BJ (cell line): Measurements from ENCODE around the gene ACAT2. TPM values are rescaled to one million over a fixed set of nuclear protein-coding genes. Genes with fewer than 3 reads are reported as not detected.
"Not testable (repeated sequence)": the region's sequence is repeated elsewhere in the genome, so short reads cannot be mapped to it uniquely, and the experiment has no call there.

Experiments used
- CTCF ChIA-PET: fragments of 350-600 bp; formaldehyde crosslinking; extraction: SDS; loops from one replicate; lab custom pipeline; 2021; ENCODE audit warnings: antibody characterized with exemption, inconsistent platforms; lab: Yijun Ruan, JAX
- POLR2A ChIA-PET: fragments of 300-600 bp; sonication (Branson Sonifier 250); formaldehyde crosslinking; extraction: SDS; loops from one replicate; lab custom pipeline; 2021; ENCODE audit warnings: antibody characterized with exemption; lab: Charles Lee
- DNase-seq: peaks from one replicate; pipeline ENCODE4 v3.0.0-alpha.2; 2011; ENCODE audit warnings: low read depth
- H3K27me3 ChIP-seq: 2 replicates; pipeline ENCODE4 v1.6.0; 2011; ENCODE audit warnings: low read length; ENCODE audit not compliant: control insufficient read depth, insufficient read depth
- H3K36me3 ChIP-seq: 2 replicates; pipeline ENCODE4 v1.5.1; 2011; ENCODE audit warnings: low read length; ENCODE audit not compliant: control insufficient read depth, insufficient read depth
- H3K4me3 ChIP-seq: 2 replicates; pipeline ENCODE4 v1.5.1; 2011; ENCODE audit warnings: low read depth, mild to moderate bottlenecking, control low read depth, low read length
- polyA plus RNA-seq: library from polyadenylated mRNA; depleted of rRNA; stranded (reverse); fragments of >200 nt; gene quantifications from 2 replicates; pipeline ENCODE4 v1.2.3, GENCODE V29; 2011
- TF ChIP-seq, protein P1 (sequence below): IDR thresholded peaks from 2 replicates; pipeline ENCODE4 v1.5.1; 2011; ENCODE audit warnings: low read depth, mild to moderate bottlenecking, control low read depth, inconsistent platforms, low read length, moderate library complexity; ENCODE audit not compliant: insufficient read depth

The ACAT2 gene
- polyA plus RNA-seq, 1 experiment, result 12.5 TPM

DNA sequence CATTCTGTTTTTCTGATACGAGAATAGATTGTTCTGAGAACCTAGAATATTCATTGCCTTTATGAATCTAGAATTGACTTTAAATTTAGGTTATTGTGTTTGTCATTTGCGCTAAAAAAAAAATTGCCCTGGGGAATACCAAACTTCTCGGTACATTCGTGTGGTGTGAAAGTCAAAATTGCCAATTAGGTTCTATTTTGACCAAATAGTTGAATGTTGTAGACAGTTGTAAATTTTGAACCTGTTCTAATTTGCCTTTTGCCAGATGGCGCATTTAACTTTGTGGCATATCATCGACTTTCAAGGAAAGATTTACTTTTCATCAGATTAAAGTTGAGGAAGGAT lies 31.5 kb upstream of the ACAT2 start:
- CTCF ChIA-PET, result interaction anchor here (0.6 kb wide), 1 partner anchor 344 kb away, joined by 4 read pairs; no protein-coding TSS in a partner anchor
- H3K36me3 ChIP-seq, result no peaks in the 10 kb centered on the region
- no peak for DNase-seq
- no peak overlapping the region; the same call in 1 of the 2 replicates for H3K4me3 ChIP-seq
- POLR2A ChIA-PET, result no interaction called here
- TF ChIP-seq, protein P1, sequence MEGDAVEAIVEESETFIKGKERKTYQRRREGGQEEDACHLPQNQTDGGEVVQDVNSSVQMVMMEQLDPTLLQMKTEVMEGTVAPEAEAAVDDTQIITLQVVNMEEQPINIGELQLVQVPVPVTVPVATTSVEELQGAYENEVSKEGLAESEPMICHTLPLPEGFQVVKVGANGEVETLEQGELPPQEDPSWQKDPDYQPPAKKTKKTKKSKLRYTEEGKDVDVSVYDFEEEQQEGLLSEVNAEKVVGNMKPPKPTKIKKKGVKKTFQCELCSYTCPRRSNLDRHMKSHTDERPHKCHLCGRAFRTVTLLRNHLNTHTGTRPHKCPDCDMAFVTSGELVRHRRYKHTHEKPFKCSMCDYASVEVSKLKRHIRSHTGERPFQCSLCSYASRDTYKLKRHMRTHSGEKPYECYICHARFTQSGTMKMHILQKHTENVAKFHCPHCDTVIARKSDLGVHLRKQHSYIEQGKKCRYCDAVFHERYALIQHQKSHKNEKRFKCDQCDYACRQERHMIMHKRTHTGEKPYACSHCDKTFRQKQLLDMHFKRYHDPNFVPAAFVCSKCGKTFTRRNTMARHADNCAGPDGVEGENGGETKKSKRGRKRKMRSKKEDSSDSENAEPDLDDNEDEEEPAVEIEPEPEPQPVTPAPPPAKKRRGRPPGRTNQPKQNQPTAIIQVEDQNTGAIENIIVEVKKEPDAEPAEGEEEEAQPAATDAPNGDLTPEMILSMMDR, result no peak
- no peaks in the 10 kb centered on the region for H3K27me3 ChIP-seq

DNA sequence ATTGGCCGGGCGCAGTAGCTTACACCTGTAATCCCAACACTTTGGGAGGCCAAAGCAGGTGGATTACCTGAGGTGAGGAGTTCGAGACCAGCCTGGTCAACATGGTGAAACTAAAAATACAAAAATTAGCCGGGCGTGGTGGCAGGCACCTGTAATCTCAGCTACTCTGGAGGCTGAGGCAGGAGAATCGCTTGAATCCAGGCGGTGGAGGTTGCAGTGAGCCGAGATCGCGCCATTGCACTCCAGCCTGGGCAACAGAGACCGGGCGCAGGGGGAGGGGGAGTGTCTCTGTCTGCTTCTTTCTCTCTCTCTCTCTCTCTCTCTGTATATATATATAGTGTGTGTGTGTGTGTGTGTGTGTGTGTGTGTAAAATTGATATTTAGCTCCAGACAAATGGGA lies 29.3 kb upstream of the ACAT2 start:
- H3K36me3 ChIP-seq, POLR2A ChIA-PET, H3K4me3 ChIP-seq, H3K27me3 ChIP-seq, DNase-seq: not testable (repeated sequence)
- CTCF ChIA-PET, result interaction anchor here (1.0 to 1.6 kb wide), 2 partner anchors 12 to 24 kb away, joined by 3 to 6 read pairs; no protein-coding TSS in a partner anchor

DNA sequence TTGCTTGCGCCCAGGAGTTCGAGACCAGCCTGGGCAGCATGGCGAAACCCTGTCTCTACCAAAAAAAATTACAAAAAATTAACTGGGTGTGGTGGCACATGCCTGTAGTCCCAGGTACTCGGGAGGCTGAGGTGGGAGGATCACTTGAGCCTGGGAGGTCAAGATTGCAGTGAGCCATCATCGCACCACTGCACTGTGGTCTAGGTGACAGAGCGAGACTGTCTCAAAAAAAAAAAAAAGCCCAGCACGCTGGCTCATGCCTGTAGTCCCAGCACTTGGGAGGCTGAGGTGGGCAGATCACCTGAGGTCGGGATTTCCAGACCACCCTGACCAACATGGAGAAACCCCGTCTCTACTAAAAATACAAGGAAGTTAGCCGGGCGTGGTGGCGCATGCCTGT lies 28.4 kb upstream of the ACAT2 start:
- CTCF ChIA-PET, H3K27me3 ChIP-seq, POLR2A ChIA-PET, H3K4me3 ChIP-seq, H3K36me3 ChIP-seq, DNase-seq: not testable (repeated sequence)

DNA sequence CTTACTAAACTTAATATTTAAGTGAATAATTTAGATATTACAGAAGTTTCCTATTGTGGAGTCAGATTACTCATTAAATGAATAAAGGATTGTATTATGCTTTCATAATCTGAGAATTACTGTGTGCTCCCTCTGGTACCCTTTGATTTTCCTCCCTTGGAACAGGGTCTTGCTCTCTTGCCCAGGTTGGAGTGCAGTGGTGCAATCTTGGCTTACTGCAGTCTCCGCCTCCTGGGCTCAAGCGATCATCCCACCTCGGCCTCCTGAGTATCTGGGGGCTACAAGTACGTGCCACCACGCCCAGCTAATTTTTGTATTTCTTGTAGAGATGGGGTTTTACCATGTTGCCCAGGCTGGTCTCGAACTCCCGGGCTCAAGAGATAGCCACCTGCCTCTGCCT lies 24.9 kb upstream of the ACAT2 start:
- H3K4me3 ChIP-seq, result no peak overlapping the region
- no peaks in the 10 kb centered on the region; the same call in 1 of the 2 replicates for H3K36me3 ChIP-seq
- H3K27me3 ChIP-seq, result no peaks in the 10 kb centered on the region
- ChIA-PET CTCF (no interaction called here), POLR2A (no interaction called here)
- TF ChIP-seq, protein P1, result no peak
- DNase-seq, result no peak

DNA sequence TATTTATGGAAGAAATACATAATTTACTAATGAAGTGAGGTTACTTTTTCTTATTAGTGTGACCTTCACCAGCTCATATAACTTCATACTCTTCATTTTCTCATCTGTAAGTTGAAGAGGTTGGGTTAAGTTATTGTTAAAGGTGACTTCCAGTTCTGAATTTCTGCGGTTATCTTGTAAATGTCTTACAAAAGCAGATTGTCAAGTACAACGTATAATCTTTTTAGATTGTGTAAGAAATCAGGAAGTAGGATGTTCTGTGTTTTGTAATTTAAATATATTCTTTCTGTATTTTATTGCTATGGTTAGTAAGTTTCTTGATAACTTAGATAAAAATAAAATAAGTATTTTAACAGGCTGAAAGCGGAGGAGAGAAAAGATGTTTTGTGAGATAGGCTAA lies 22.5 kb upstream of the ACAT2 start:
- DNase-seq, result no peak
- ChIA-PET POLR2A (no interaction called here), CTCF (no interaction called here)
- TF ChIP-seq, protein P1, result no peak
- Histone ChIP-seq H3K4me3 (no peak overlapping the region), H3K27me3 (no peaks in the 10 kb centered on the region), H3K36me3 (no peaks in the 10 kb centered on the region; the same call in 1 of the 2 replicates)

DNA sequence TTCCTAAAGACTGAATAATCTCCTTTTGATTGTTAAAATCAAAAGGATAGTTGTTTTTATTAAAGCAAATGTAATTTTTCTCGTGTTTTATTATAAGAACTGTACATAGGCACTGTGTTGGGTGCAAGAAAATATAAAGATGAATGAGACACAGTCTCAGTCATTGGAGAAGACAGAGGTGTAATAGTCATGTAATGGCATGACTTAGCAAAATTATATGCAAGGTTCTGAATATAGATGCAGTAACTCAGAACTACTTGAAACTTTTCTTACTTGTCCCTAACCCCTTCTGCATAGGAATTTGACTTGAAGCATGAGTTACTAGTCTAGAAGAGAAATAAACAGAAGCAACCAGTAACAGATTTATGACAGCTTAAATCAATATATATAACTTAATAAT lies 19.7 kb upstream of the ACAT2 start:
- ChIA-PET CTCF (no interaction called here), POLR2A (no interaction called here)
- no peak overlapping the region for H3K4me3 ChIP-seq
- no peak for DNase-seq
- peaks cover 7% of the 10 kb centered on the region for H3K36me3 ChIP-seq
- TF ChIP-seq, protein P1, result no peak
- no peaks in the 10 kb centered on the region for H3K27me3 ChIP-seq
